Body of pancreas (tissue), 4 donors: ENCODE measurements around the gene SLC2A10.

Source experiments
- CTCF ChIP-seq, 7 experiments: fragments of 450-650 bp in 4 of 7; fragments of 200-600 bp in 3 of 7; sonication (generic) in 3 of 7; IDR thresholded peaks; one replicate each; pipeline ENCODE4 v1.5.1; 2016 to 2019; ENCODE audit warnings: antibody characterized with exemption in 7 of 7
- POLR2A ChIP-seq, 3 donors: fragments of 450-650 bp; IDR thresholded peaks; one replicate each; pipeline ENCODE4 v1.6.1; 2016; ENCODE audit warnings: antibody characterized with exemption in 3 of 3, mild to moderate bottlenecking in 2 of 3

DNA sequence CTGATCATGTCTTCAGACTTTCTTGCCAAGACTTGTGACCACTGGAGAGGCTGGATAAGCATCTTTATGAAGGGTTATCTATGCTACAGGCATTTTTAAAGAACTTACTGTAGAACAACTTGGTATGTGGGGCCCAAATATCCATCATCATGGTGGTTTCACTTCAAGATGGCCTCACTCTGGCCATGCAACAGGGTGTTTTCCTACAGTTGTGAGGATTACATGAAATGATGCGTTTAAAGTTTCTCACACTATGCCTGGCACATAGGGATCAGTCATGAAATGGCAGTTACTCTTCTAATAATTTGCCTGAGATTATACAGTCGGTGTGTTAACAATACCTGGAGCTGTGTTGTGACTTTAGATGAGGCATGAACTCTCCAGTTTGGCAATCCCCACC is 13.0 kb downstream of the SLC2A10 start:
- TF ChIP-seq POLR2A (IDR thresholded peaks at IDR 0.05) (no peak), CTCF (IDR thresholded peaks at IDR 0.05) (no peak)
